ENCODE measurements around the gene EI24. TPM values are rescaled to one million over a fixed set of nuclear protein-coding genes. Genes with fewer than 3 reads are reported as not detected.

EI24 gene
- total and polyA plus RNA-seq, 2 of the 4 experiments (the other 2 are of a cell fraction) = 89.7 to 95.9 TPM

- Histone ChIP-seq H2BK20ac (ENCODE audit: low read depth, low read length) (no peak overlapping the region), H3K4me2 (ENCODE audit: low read depth, low read length) (no peak overlapping the region), H3K56ac (ENCODE audit: extremely low read depth, insufficient read depth, low read length) (no peak overlapping the region), H2BK120ac (ENCODE audit: low read depth, low read length) (no peak overlapping the region), H4K20me1 (ENCODE audit: insufficient read depth, low read length) (no peaks in the 10 kb centered on the region), H3K18ac (ENCODE audit: low read depth, low read length) (no peak overlapping the region), H4K8ac (ENCODE audit: low read depth in 2 of 2, low read length in 2 of 2) (no peak overlapping the region), H3K4me1 (ENCODE audit: control insufficient read depth, insufficient read depth, low read length) (no peaks in the 10 kb centered on the region), H3K27me3 (ENCODE audit: control insufficient read depth, insufficient read depth, low read length) (peaks cover 3% of the 10 kb centered on the region; the same call in 1 of the 2 replicates), H2BK15ac (ENCODE audit: low read depth, low read length) (no peak overlapping the region), H2BK5ac (ENCODE audit: low read depth, low read length, poor library complexity, severe bottlenecking) (no peak overlapping the region), H3K9me3 (ENCODE audit: control insufficient read depth, insufficient read depth, low read length) (no peaks in the 10 kb centered on the region), H3K14ac (replicated peaks; ENCODE audit: low read depth, low read length) (no peak overlapping the region), H2AK5ac (ENCODE audit: low read depth, low read length) (no peak overlapping the region), H4K5ac (ENCODE audit: low read depth, low read length) (no peak overlapping the region), H3K36me3 (ENCODE audit: control insufficient read depth, insufficient read depth, low read length) (no peaks in the 10 kb centered on the region), H3K4me3 (ENCODE audit: insufficient read depth, low read depth, low read length) (no peak overlapping the region), H4K91ac (ENCODE audit: insufficient read depth, low read depth, low read length) (no peak overlapping the region), H3K23ac (ENCODE audit: low read depth, low read length) (no peak overlapping the region), H3K4ac (ENCODE audit: low read depth, low read length) (no peak overlapping the region), H3K79me1 (ENCODE audit: low read depth in 1 of 2, low read length in 2 of 2) (no peaks in the 10 kb centered on the region), H3K9ac (ENCODE audit: low read depth, low read length) (no peak overlapping the region), H3K27ac (ENCODE audit: insufficient read depth, low read length) (no peak overlapping the region), H3K9me1 (ENCODE audit: insufficient read depth, low read length) (no peaks in the 10 kb centered on the region), H2AFZ (replicated peaks; ENCODE audit: low read length, poor library complexity) (no peak overlapping the region), H2AK9ac (replicated peaks; ENCODE audit: low read depth, low read length, poor library complexity) (no peak overlapping the region)
- CTCF ChIA-PET = no interaction called here
- dilution Hi-C loops (cut with HindIII; ENCODE audit: low sequenced_read_pairs, unreplicated experiment) (no loop called here), in situ Hi-C loops (cut with MboI; ENCODE audit: low sequenced_read_pairs) (no loop called here), intact Hi-C loops (cut with micrococcal nuclease) (no loop called here)
- BruUV-seq (replicated peaks) = no TSS peak
- POLR2A ChIA-PET (ENCODE audit: unreplicated experiment) = no interaction called here
- TF ChIP-seq CHD1 (IDR thresholded peaks at IDR 0.05; ENCODE audit: low read depth, low read length) (no peak), CTCF (conservative IDR thresholded peaks at IDR 0.05; ENCODE audit: low read depth, low read length) (no peak), MAFK (IDR thresholded peaks at IDR 0.05; ENCODE audit: low read depth, low read length) (no peak), NFE2L2 (IDR thresholded peaks at IDR 0.05; ENCODE audit: low read depth, low read length) (no peak)
- DNase-seq = no peak
- no peak for ATAC-seq (ENCODE audit: low read depth)
Observed at GRCh38 chr11:125542709-125543108, 26.6 kb upstream of the EI24 start.

Data from IMR-90 (cell line).